Panc1 (cell line): Measurements from ENCODE around the gene SH3TC1.

Experiments
- POLR2AphosphoS5 ChIP-seq: IDR thresholded peaks from 2 replicates; pipeline ENCODE4 v1.6.1; 2012; ENCODE audit warnings: mild to moderate bottlenecking, low read depth, low read length, moderate library complexity
- REST ChIP-seq, 2 experiments: IDR thresholded peaks; 2 replicates each; pipeline ENCODE4 v1.6.1; 2011 to 2012; ENCODE audit warnings: low read depth in 2 of 2, control low read depth in 1 of 2, low read length in 1 of 2, mild to moderate bottlenecking in 1 of 2, moderate library complexity in 1 of 2; ENCODE audit not compliant: insufficient read depth in 1 of 2
- TF ChIP-seq, protein P1 (sequence below): fragments of 450-650 bp; IDR thresholded peaks from 2 replicates; pipeline ENCODE4 v1.5.1; 2017; ENCODE audit warnings: mild to moderate bottlenecking

DNA sequence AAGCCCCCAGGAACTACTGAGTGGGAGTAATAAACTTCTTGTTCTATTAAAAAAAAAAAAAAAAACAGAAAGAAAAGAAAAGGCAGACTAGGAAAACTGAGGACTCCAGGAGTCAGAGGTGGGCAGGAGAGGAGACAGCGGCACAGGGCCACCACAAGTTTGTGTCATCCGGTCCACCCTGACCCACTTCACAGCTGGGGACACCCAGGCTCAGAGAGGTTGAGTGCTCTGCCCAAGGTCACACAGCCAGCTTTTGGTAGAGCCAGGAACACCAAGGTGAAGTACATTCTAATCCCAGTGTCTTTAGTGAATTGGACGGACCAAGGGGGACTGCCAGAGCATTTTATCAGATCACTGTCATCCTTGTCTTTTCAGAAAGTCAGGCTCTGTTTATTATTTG, 24.1 kb upstream of the SH3TC1 start:
- TF ChIP-seq, protein P1, sequence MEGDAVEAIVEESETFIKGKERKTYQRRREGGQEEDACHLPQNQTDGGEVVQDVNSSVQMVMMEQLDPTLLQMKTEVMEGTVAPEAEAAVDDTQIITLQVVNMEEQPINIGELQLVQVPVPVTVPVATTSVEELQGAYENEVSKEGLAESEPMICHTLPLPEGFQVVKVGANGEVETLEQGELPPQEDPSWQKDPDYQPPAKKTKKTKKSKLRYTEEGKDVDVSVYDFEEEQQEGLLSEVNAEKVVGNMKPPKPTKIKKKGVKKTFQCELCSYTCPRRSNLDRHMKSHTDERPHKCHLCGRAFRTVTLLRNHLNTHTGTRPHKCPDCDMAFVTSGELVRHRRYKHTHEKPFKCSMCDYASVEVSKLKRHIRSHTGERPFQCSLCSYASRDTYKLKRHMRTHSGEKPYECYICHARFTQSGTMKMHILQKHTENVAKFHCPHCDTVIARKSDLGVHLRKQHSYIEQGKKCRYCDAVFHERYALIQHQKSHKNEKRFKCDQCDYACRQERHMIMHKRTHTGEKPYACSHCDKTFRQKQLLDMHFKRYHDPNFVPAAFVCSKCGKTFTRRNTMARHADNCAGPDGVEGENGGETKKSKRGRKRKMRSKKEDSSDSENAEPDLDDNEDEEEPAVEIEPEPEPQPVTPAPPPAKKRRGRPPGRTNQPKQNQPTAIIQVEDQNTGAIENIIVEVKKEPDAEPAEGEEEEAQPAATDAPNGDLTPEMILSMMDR: no peak
- no peak for TF ChIP-seq POLR2AphosphoS5
- no peak for TF ChIP-seq REST (IDR thresholded peaks at IDR 0.05; ENCODE audit: insufficient read depth in 1 of 2, low read depth in 2 of 2, low read length in 1 of 2)
